GM18511 (cell line): ENCODE data around the gene NTN3.
A peak's percentile ranks its signal among the peaks of the same experiment; 100 is the strongest.
"Not testable (repeated sequence)": the region's sequence is repeated elsewhere in the genome, so short reads cannot be mapped to it uniquely, and the experiment has no call there.

Experiments
- ATAC-seq: cut with Tn5 transposase; IDR thresholded peaks from one replicate; pipeline ENCODE4 v1.9.1; 2021; ENCODE audit warnings: mild to moderate bottlenecking, moderate library complexity; ENCODE audit not compliant: unreplicated experiment

Gene NTN3

DNA sequence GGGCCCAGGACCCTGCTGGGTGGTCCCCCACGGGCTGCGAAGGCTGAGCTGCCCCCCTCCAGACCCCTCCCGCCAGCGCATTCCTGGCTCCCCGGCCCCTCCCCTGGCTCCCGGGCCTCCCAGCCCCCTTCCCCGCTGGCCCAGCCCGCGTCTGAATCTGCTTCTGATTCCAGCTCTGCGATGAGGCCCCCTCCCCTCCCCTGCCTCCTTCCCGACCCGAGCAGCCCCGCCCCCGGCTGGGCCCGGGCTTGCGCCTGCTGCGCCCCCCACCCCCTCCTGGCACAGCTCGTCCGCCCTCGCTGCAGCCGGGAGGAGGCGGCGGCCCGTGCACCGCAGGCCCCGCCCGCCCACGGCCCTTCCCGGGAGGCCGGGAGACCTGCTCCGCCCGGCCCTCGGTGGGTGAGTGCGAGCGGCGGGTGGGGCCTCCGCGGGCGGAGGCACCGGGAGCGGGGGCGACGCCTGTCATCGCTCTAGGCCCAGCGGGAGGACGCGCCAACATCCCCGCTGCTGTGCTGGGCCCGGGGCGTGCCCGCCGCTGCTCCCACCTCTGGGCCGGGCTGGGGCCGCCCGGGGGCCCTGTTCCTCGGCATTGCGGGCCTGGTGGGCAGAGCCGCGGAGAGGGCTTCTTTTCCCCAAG, at the start of gene NTN3:
NTN3 (plus strand) TSS at position 282 of the 637 bp plus-strand sequence. CDS start 405 bp downstream, outside the sequence.
- no peak for ATAC-seq

DNA sequence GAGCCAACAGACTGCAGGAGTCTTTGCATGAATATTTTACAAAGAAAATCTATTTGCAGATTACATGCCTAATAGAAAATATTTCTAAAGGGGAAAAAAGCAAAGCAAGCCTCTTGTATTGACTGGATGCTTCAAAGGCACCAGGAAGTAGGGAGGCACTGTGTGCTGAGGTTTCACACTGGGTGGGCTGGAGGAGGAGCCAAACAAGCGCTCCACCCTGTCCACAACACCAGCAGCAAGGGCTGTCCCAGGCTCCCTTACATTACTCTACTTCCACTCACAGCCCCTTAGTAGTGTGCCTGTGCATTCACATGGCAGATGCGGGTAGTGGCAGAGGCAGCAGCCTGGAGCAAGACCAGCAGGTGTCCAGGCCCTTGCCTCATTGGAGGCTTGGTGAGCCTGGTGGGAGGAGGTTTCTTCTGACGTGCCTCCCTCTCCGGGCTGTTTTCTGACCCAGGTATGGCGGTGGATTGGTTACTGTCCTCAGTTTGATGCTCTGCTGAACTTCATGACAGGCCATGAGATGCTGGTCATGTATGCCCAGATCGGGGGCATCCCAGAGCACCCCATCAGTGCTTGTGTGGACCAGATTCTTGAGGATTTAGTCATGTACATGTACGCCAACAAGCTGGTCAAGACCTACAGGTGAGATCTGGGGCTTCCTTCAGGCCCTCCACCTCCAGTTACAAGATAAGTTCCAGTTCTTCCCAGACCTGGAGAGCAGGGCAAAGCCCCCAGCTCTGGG, 48.8 kb upstream of the NTN3 start:
- no peak for ATAC-seq

- no peak for ATAC-seq
These were observed 46.8 kb upstream of the NTN3 start for GRCh38 chr16:2424061-2425007.

- no peak for ATAC-seq
These were observed 46.0 kb upstream of the NTN3 start for GRCh38 chr16:2425008-2425518.

DNA sequence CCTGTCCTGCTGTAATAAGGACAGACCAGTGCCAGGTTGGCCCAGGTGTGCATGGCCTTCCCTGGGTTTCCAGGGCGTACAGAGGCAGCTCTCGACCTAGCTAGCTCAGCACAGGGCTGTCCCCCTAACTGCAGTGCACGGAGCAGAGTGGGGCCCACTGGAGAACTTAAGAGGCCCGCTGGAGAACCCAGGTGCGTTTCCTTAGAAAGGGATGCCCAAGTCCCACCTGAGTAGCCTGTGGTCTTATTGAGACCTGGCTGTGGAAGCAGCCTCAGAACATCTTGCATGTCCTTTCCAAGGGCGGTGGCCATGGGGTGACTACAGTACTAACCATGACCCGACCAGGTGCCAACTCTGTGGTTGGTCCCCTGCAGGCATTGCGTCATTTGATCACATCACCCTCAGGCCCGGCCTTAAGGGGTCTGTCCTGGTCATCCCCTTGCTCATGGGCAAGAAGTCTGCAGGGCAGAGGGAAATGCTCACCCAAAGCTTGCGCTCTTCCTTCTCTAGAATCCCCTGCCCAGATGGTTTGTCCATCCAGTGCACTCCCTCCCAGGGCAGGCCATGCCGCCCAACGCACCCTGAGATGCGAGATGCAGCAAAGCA, 45.2 kb upstream of the NTN3 start:
- no peak for ATAC-seq

GRCh38 chr16:2426941-2427361, 44.1 kb upstream of the NTN3 start:
- ATAC-seq = no peak

DNA sequence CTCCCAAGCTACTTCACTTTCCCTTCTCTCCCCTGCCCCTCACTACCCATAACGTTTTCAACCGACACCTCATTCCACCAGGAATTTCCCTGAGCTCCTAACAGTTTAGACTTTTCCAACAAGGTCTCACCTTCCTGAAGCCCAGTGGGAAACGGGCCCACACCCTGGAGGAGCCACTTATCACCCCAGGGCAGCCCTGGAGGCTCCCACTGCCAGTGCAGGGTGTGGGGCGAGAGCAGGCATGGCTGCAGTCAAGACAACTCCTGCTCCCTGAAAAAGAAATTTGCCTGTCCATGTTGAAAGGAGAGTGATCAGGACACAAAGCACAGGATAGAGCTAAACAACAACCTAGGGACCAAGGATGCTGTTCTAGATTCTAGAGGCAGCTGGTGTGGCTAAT, 43.6 kb upstream of the NTN3 start:
- ATAC-seq = no peak

GRCh38 chr16:2428051-2428783, 42.9 kb upstream of the NTN3 start:
- peak; percentile 17 for ATAC-seq

DNA sequence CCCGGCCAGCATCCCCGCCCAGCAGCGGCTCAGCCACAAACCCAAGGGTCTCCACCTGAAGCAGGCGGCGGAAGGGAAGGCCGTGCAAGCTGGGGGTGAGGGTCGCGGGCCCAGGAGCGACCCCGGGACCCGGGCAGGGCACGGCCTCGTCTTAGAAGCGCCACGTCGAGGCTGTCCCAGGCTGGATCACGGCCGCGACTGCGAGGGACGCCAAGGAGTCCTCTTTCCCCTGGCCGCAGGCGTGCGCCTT, 42.4 kb upstream of the NTN3 start:
- ATAC-seq = no peak

DNA sequence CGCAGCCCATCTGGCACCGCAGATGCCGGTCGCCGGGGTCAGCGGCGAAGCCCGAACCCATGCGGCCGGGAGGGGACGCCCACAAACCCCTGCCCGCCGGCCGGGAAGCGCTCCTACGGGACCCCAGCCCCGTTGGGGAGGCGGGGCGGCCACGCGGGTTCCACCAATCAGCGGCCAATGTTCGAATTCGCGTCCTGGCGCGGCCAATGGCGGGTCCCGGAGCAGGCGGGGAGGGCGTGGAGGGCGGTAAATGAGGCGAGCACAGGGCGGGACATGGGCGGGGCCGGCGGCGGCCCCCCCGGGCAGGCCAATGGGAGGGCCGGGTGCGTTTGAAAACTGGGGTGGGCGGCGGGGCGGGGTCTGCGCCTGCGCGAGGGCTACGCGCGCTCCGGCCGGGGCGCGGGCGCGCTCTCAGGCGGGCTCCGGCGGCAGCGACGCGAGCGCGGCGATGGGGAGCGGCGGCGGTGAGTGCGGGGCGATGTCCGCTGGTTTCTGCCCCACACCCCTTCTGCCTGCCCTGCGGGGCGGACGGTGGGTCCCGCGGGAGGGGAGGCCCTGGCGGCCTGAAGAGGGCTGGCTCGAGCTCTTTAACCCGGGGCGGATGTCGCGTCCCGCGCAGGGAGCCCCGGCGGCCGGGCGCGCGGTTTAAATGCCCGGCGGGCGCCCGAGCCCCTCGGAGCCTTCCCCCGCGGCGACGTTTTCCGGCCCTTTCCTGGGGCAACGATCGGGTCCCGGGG, 41.9 kb upstream of the NTN3 start, which contains the start of gene CCNF:
CCNF (plus strand) TSS at position 414 of the 737 bp plus-strand sequence; CDS start at position 449, 35 bp downstream.
- ATAC-seq = peak; percentile 89

- ATAC-seq = no peak
These were observed 41.1 kb upstream of the NTN3 start for GRCh38 chr16:2429771-2430663.

DNA sequence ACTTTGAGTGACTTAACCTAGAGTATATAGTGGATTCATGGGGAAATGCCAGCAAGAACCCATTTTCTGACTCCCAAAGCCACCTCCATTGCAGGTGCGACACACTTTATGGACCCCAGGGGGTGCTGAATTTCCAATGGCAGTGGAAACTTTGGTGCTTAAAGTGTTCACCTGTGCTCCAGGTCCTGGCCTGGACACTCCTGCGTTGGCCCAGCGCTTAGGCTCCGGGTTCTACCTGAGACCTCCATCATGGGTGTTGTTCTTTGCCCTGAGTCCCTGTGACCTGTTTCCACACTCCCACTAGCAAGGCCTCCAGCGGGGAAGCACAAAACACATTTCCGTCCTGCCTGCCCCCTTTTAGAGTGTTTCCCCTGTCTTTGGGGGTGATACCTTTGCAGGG, 38.8 kb upstream of the NTN3 start:
- no peak for ATAC-seq

DNA sequence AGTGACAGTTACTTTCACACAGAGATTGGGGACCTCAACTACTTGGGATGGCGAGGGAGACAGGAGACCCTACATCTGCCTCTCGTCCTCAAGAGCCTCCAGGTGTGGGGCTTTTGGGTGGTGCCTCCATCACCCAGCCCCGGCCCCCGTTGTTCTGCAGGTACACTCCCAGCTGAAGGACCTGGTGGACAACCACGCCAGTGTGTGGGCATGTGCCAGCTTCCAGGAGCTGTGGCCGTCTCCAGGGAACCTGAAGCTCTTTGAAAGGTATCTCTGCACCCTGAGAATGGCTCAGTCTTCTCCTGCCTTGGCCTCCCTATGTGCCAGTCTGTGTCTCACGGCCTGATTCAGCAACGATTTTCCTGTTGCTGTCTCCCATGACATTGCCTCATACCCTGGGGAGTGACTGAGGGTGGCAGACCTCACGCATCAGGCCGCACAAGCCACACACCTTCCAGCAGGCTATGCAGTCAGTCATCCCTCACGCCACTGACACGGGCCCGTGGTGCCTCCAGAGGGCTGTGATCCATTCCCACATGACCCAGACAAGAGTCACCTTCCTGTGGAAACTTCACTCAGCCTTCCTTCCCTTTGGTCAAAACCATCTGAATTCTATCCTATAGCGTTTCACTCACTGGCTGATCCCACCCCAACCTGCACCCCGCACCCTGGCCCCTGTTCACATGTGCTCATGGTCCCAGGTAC, 38.1 kb upstream of the NTN3 start:
- ATAC-seq = no peak

GRCh38 chr16:2435236-2435635, 35.9 kb upstream of the NTN3 start:
- not testable (repeated sequence) for ATAC-seq

DNA sequence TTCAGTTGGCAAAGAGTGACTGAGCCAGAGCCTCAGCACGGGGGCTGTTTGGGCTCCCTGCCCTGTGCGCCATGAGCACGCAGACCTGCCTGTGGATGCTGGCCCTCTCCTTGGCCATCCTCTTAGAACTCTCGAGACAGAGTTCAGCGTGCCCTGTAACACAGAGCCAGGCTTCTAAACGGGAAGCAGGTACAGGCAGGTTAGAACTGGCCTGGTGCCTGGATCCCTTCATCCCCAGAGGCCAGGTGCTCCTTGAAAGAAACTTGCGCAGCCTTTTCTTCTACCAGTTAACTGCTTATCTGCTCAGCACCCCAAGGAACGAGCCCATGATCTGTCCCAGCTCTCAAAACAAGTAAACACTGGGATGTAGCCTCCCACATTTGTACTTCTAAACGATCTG, 35.0 kb upstream of the NTN3 start:
- ATAC-seq = no peak

DNA sequence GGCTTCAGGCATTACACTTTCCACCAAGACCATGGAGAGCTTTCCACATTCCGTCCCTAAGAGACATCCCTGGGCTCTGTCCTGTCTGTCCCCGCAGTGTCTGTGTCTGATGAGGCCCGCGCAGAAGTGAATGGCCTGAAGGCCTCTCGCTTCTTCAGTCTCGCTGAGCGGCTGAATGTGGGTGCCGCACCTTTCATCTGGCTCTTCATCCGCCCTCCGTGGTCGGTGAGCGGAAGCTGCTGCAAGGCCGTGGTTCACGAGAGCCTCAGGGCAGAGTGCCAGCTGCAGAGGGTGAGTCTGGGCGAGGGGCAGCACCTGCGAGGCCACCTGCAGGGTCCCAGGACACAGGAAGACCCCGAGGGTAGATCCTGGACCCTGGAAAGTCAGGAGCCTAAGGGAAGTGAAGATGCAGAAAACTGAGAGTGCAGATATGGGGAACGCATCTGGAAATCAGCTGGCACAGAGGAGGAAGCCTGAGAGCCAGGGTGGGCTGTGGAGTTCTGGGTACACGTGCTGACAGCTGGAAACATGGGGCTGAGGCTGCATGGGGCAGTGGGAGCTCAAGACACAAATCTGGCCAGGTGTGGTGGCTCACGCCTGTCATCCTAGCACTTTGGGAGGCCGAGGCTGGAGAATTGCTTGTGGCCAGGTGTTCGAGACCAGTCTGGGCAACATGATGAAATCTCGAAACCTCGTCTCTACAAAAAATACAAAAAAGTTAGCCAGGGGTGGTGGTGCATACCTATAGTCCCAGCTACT, 33.9 kb upstream of the NTN3 start:
- no peak for ATAC-seq

- no peak for ATAC-seq
These were observed 33.0 kb upstream of the NTN3 start for GRCh38 chr16:2438121-2438520.
